ENCODE measurements around the gene MME. TPM values are rescaled to one million over a fixed set of nuclear protein-coding genes. Genes with fewer than 3 reads are reported as not detected.
"Not testable (repeated sequence)": the region's sequence is repeated elsewhere in the genome, so short reads cannot be mapped to it uniquely, and the experiment has no call there.

The MME gene
- polyA plus RNA-seq, 4 donors: 403 to 536 (median 478) TPM

DNA sequence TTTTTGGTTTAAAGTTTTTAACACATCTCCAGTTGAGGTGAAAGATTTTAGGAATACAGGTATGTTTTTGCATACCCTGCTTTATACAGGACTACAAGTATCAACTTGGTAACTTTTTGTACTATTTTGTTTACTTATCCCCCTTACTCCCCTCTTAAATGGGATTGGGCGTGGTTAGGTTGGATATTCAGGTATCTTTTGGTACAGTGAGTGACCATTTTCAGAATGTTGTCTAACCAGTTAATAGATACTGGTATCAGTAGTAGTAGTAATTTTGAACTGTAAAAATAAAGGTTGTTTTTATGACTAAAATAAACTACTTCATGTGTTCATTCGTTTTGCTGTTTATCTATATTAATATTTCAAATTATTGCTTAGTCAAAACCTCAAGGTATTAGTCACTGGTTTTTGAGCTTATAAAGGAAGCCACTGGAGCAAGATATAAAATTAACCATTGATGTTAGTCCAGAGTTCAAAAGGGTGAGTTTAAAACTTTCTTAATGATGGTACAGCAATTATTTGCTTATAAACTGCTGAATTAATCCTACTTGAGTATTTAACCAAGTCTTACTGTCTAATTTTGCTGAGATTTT, 3.3 kb downstream of the MME start:
- DNase-seq (ENCODE audit: low read depth in 4 of 4, low spot score in 3 of 4): no peak

DNA sequence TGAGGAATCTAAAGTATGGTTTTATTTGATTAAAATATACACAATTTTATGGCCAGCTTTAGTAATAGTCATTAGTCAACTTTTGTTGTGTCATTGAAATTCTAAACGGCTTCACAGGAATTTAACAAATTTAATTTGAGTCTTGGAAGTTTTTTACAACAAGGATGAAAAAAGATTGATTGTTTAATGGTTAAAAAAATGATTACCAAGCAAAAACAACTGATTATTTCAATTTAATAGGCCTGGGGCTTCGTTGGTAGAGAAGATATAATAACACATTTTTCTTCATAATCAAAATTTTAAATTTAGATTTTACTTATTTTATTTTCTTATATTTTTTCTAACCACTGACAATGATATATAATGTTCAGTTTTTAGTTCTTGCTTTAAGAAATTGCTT, 4.4 kb downstream of the MME start:
- no peak for DNase-seq (ENCODE audit: low read depth in 4 of 4, low spot score in 3 of 4)

DNA sequence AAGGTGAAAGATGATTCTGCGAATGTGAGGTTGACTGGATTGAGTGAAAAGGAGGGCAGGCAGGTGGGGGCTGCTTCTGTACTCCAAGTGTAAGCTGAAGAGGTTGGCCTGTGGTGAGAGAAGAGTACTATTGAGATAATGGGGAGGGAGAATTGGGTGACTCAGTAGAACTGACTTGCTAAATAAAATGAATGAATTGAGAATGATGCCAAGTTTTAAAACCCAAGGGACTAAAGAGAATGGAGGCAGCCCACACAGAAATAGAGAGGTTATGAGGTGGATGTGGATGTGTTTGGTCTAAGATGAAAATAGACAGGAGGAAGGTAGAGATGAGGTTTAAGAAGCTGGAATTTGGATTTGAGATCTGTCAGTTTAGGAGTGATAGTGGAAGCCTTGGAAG, 5.9 kb downstream of the MME start:
- no peak for DNase-seq (ENCODE audit: low read depth in 4 of 4, low spot score in 3 of 4)

DNA sequence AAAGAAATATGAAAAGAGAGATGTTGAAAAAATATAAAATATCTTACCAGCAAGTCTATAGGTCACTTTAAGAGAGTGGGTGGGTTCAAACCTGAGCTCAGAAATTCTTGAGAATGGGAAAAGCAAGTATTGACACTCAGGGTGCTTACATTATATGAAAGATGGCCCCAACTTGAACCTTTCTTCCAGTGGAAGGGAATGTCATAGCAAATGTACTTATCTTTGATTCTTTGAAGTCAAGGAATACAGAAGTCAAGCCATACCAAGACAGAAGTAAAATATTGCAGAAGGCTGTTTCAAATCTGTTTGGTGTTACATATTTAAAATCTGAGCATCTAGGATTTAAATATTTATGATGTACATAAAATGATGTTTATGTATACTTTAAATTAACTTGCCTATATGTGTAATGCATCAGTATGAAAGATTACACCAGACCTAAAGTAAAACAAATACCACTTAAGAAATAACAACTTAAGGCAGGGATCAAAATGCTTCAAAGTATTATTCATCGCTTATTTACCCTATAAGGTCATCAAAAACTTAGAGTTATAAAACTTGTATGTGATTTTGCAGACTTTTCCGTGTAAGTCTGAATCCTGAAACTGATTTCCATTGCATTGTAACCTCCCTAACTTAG, 8.7 kb downstream of the MME start:
- no peak for DNase-seq (ENCODE audit: low read depth in 4 of 4, low spot score in 3 of 4)

DNA sequence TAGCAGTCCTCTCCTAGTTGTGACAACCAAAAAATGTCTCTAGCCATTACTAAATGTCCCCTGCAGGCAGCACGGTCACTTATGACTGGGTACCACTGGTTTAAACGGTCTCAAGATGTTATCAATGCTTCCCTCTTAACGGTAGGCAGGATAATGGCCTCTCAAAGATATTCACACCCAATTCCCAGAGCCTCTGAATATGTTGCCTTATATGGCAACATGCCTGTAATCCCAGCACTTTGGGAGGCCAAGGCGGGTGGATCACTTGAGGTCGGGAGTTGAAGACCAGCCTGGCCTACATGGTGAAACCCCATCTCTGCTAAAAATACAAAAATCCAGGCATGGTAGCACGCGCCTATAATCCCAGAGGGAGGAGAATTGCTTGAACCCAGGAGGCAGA, 9.4 kb downstream of the MME start:
- DNase-seq (ENCODE audit: low read depth in 4 of 4, low spot score in 3 of 4): no peak

DNA sequence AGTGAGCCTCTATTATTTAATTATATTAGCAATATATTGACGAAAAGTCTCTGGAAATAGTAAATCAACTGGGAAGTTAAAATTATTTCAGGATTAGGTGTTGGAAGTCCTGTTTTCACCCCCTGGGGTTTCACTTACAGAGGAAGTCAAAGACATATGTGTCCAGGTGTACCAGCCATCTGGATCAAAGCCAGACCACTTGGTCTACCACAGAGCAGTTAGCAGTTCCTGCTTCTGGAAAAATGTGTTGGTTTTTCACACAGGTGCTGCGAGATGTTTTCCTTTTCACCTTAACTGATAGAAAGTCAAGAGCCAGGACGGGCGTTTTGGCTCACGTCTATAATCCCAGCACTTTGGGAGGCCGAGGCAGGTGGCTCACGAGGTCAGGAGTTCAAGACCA, 13.1 kb downstream of the MME start:
- no peak for DNase-seq (ENCODE audit: low read depth in 4 of 4, low spot score in 3 of 4)

DNA sequence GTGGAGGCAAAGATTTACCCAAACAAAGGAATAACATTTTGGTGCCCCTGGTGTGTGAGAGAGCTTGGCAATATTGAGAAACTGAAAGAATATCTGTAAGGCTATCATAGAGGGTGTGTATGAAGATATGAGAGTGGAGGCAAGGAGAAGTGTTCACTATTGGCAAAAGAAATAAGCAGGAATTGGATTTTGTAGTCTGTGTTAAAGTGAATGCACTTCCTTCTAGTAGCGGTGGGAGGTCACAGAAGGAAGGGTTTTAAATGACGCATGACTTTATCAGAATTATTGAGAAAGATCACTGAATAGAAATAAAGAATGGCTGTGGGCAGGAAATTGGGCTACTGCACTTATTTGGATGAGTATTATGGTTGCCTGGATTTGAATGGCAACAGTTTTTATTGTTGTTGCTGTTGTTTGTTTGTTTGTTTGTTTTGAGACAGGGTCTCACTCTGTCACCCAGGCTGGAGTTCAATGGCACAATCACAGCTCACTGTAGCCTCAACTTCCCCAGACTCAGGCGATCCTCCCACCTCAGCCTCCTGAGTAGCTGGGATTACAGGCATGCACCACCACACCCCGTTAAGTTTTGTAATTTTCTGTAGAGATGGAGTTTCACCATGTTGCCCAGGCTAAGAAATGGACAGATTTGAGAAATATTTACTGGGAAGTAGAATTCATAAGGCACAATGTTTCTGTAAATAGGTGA, 16.3 kb downstream of the MME start:
- no peak for DNase-seq (ENCODE audit: low read depth in 4 of 4, low spot score in 3 of 4)

DNA sequence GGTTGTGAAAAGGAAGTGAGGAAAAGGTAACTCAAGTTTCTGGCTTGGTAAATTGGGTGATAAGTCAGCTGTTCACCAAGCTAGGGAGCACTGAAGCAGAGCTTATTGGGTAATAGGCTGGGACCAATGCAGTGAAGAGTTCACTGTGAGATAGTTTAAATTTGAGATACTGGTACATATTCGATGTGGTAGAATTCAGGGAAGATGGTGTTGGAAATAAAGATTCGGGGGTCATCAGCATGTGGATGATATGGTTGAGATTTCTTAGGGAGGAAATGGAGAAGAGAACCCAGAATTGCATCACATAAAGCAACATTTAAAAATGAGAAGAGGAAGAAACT, 16.9 kb downstream of the MME start:
- DNase-seq (ENCODE audit: low read depth in 4 of 4, low spot score in 3 of 4): no peak

DNA sequence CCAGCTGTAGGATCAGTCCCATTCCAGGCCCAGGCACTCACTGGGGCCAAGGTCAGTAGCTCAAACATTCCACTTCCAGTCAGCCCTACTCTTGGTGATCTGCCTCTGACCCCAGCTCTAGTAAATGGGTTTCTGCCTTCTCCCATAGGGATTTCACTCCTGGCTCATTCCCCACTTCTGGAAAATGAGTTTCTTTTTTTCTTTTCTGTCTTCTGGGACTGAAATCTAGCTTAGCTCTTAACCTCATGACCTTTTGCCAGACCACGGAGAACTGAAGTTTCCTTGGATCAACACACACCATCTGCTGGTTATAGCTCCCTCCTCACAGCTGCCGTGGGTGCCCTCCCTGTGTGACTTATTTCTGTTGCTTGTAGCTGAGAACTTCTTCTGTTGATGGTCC, 21.3 kb downstream of the MME start:
- DNase-seq (ENCODE audit: low read depth in 4 of 4, low spot score in 3 of 4): no peak

DNA sequence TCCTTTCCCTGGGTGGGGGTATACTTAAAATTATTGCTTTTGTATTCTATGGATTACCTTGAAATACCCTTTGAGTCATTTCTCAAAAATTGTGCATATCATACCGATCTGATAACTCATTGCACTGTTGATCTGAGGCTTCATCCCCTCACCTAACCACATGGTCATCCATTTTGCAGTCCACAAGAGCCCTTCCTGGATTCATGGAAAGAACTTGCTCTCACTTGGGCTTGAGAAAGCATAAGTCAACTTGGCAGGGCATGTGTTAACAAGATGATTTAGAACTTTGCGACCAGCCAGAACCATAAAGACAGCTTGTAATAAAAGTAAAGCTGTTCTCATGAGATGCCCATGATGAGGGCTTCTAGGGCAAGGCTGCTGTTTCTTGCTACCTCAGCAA, 22.2 kb downstream of the MME start:
- no peak for DNase-seq (ENCODE audit: low read depth in 4 of 4, low spot score in 3 of 4)

DNA sequence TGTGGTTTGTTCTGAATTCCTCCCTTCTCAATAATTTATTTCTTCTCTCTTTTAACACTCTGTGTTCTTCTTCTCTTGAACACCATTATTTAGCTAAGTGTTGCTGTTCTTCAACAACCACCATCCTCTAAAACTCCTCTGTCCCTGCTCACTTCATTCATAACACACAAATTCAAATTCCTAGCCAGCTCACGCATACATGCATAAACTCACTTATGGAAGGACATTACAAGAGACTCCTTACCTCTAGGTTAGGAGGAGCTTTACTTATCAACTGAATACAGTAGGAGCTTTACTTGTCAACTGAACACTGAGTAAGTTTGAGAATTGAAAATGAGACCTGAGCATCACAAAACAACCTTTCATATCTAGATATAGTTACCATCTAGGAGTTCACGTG, 23.6 kb downstream of the MME start:
- no peak for DNase-seq (ENCODE audit: low read depth in 4 of 4, low spot score in 3 of 4)

DNA sequence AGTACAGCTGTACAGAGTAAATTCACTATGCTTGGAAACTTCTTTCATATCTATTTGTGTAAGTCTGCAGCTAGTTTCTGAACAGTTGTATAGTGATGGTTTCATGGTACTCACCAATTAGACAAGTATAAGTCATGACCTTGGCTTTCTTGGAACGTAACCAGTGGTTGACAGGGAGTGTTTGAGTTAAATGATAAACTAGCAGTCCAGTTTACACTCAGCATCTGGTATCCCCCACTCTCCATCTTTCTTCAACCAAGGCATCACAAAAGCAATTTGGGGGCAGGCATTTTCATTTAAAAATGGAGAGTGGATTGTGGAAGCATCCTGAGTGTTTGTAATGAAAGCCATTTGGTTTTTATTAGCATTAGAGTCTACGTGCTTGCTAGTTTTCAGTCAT, 26.0 kb downstream of the MME start:
- no peak for DNase-seq (ENCODE audit: low read depth in 4 of 4, low spot score in 3 of 4)

DNA sequence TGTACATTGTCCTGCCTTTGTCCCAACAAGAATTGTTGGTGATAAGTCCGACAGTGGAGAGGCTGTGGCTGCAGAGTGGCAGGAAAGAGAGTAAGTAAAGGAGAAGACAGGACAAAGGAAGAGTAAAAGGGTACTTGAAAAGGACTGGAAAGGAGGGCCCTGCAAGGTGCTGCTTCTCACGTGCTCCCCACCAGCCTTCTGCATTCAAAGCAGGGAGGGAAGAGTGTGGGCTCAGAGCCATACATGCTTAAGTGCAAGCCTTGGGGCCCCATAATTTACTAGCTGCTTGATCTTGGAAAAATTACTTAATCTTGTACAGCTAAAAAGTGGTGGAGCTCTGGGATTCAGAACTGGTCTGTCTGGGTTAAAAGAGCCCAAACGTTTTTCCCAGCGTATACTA, 29.9 kb downstream of the MME start:
- no peak for DNase-seq (ENCODE audit: low read depth in 4 of 4, low spot score in 3 of 4)

DNA sequence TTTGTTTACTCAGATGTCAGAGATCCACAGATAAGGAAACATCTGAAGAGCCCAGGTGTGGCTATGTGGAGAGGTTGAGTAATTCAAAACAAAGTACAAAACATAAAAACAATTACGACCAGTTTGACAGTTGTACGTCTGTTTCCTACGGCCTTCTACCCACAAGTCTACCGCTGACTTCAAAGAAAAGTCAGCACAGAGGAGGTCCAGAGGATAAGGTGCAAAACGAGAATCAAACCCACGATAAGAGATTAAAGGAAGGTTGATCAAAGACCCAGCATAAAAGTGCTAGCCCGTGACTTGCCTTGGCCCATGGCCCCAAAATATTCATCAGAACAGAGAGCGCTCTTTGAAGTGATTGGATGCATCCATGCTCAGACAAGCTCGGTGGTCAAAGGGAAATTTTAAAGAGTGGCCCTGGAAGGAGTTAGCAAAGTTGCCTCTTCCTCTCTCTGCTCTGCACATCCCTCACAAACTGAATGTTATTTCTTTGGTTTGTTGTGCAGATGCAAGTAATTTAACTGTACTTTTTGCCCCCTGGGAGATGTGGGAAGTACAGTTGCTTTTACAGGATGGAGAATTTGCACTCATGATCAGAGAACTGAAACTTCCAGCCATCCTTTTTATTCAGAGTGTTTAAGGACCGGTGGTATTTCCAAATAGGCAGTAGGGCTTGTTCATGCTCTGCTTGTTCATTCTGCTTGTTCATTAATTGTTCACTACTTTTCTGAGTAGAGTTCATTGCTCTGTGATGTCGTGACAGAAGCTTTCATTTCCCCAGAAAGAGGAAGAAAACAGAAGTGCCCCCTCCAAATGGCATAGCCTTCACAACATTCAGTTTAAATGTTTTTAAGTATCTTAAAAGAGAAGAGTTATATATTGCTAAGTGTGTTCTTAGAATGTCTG, 31.1 kb downstream of the MME start:
- DNase-seq (ENCODE audit: low read depth in 4 of 4, low spot score in 3 of 4): no peak

DNA sequence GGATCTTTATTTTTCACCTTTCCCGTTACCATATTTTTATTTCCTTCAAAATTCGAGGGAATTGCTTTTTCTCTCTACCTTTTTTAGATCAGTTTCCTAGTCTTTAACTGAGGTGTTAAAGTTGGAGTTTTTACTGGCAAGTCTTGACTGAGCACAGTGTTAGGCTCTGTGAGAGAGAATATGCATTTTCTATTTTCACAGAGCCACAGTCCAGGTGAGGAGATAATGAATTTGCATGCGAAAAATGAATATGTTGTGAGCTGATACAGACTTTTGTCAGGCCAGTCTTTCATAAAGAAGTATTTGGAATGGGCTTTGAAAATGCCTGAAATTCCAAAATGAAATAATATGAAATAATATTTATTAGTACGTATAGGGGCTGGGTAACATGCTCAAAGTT, 31.9 kb downstream of the MME start:
- no peak for DNase-seq (ENCODE audit: low read depth in 4 of 4, low spot score in 3 of 4)

DNA sequence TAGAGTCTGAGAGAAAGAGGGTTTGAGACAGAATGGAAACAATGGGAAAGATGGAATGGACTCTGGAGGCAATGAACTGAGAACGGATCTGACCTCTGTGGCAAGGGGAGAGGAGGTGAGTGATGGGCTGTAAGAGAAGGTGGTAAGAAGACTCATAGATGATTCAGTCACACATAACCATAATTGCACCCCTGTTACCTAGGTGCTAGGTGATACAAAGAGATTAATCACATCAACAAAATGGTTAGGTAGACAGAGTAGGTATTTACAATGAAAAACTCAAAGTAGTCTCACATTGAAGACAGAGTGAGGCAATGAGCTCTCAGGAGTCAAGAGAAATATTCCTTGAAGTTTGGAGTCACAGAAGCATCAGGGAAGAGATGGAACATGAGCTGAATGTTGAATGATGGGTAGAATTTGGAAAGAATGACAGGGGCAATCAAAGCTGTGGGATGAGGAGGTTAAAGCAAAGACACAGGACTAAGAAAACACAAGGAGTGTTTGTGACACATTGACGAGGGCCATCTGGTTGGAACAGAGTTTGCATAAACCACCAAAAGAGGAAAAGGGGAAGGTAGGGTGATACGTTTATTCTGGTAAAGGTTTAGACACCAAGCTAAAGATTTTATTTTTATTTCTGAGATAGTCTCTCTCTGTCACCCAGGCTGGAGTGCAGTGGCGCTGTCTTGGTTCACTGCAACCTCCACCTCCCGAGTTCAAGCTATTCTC, 32.7 kb downstream of the MME start:
- no peak for DNase-seq (ENCODE audit: low read depth in 4 of 4, low spot score in 3 of 4)

DNA sequence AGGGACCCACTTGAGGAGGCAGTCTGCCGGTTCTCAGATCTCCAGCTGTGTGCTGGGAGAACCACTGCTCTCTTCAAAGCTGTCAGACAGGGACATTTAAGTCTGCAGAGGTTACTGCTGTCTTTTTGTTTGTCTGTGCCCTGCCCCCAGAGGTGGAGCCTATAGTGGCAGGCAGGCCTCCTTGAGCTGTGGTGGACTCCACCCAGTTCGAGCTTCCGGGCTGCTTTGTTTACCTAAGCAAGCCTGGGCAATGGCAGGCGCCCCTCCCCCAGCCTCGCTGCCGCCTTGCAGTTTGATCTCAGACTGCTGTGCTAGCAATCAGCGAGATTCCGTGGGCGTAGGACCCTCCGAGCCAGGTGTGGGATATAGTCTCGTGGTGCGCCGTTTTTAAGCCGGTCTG, 44.6 kb downstream of the MME start:
- DNase-seq (ENCODE audit: low read depth in 4 of 4, low spot score in 3 of 4): not testable (repeated sequence)

DNA sequence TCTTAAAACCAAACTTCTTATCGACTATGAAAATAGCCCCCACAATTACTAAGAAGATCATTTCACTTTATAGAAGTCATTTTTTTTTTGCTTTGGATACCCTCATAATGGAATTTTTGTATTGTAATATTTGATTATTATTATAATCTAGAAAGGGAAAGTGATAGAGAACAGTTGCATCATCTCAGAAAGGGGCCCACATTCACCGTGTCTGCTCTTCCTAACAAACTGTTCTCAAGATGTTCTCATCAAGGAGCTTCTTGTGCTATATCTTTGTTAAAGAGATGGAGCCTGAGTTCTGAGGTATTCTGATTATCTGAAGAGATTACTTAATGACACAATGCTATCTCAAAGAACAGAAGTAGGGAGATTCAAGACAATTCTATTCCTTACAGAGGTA, 49.3 kb downstream of the MME start:
- DNase-seq (ENCODE audit: low read depth in 4 of 4, low spot score in 3 of 4): no peak

DNA sequence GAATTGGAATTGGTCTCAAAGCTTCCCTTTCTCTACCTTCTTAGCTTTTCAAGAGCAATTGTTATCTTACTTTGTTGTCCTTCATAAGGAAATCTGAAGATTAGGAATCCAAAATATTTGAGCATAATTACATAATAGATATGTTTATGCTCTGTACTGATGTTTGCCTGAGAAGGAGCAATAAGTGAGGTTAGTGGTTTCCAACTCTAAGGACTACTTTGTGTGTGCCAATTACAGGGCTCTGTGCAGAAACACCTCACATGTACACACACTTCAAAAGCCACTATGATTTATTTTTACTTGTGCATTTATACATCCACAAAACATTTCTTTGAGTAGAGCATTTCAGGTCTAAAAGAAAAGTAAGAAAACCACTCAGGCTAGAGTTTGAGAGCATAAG, 49.9 kb downstream of the MME start:
- DNase-seq (ENCODE audit: low read depth in 4 of 4, low spot score in 3 of 4): no peak

DNA sequence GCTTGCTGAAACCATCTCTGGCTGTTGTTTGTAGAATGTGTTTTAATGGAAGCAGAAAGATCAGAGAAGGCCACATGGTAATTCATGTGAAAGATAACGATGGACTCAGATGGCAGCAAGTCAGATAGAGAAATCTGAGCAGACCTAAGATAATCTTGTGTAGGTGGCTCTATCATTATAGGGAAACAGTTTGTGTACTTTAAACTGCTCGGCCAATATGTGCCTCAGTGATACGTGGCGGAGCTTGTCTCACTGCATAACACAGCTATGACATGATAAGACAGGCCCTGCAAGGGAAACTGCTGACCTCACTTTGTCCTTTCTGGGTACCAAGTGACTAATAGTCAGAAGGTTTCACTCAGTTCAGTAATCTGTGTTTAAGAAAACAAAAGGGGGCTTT, 51.0 kb downstream of the MME start:
- no peak for DNase-seq (ENCODE audit: low read depth in 4 of 4, low spot score in 3 of 4)

DNA sequence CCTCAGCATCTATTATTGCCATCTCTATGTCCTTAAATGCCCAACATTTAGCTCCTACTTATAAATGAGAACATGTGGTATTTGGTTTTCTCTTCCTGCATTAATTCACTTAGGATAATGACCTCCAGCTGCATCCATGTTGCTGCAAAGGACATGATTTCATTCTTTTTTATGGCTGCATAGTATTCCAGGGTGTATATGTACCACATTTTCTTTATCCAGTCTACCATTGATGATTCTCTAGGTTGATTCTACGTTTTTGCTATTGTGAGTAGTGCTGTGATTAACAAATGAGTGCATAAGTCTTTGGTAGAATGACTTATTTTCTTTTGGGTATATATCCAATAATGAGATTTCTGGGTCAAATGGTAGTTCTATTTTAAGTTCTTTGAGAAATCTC, 54.2 kb downstream of the MME start:
- not testable (repeated sequence) for DNase-seq (ENCODE audit: low read depth in 4 of 4, low spot score in 3 of 4)

Measured in right renal pelvis (tissue), 4 donors.